ENCODE data around the gene SPDYE5.

Gene SPDYE5

DNA sequence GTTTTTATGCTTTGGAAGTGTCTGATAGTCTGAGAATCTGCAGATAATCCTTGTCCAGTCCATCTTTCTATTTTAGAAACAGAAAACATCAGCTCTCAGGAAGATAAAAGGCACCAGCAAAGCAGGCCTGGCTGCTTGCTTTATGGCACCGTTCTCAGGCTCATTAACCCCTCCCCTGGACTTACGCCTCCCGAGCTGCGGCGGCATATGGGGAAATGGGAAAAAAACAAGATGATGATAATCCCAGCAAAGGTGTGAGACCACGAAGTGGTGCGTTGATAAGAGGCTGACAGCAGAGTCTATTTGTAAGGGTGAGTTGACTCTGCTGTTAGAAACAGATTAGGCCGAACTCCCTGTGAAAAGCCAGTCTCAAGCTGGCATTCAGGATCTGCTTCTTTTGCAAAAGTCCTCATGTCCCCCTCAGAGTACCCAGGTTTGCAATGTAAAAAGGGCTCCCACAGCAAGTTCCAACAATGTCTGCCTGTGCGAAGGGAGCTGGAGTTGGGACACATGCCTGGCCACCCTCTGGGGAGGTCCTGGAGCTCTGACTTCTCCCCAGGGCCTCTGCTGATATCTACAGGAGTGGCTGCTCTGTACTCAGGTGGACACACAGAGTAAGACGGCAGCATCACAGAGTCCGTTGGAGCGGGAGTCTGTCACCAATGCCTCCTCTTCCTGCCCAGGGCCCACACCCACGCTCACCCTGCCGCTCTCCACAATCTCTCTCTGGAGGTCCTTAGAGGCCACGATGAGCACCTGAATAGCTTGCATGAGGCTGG is 54.3 kb downstream of the SPDYE5 start:
- TF ChIP-seq PPARA (CRISPR knock-in tag; IDR thresholded peaks at IDR 0.05; ENCODE audit: borderline replicate concordance) (no peak), TOX (CRISPR knock-in tag; IDR thresholded peaks at IDR 0.05; ENCODE audit: borderline replicate concordance) (no peak), ZFP30 (CRISPR knock-in tag; IDR thresholded peaks at IDR 0.05) (no peak), BACH2 (CRISPR knock-in tag; IDR thresholded peaks at IDR 0.05; ENCODE audit: borderline replicate concordance) (no peak), TCF4 (CRISPR knock-in tag; IDR thresholded peaks at IDR 0.05; ENCODE audit: borderline replicate concordance) (no peak), ZNF8 (CRISPR knock-in tag; IDR thresholded peaks at IDR 0.05) (no peak), RARB (CRISPR knock-in tag; IDR thresholded peaks at IDR 0.05) (no peak), ZFP3 (CRISPR knock-in tag; IDR thresholded peaks at IDR 0.05) (no peak), SNAI2 (CRISPR knock-in tag; IDR thresholded peaks at IDR 0.05) (no peak), ARNTL (CRISPR knock-in tag; IDR thresholded peaks at IDR 0.05; ENCODE audit: borderline replicate concordance, low read depth) (no peak), CSRNP3 (CRISPR knock-in tag; IDR thresholded peaks at IDR 0.05) (no peak), ZC3H10 (CRISPR knock-in tag; IDR thresholded peaks at IDR 0.05) (no peak), ZNF70 (CRISPR knock-in tag; IDR thresholded peaks at IDR 0.05) (no peak)
- TF ChIP-seq, protein P1, sequence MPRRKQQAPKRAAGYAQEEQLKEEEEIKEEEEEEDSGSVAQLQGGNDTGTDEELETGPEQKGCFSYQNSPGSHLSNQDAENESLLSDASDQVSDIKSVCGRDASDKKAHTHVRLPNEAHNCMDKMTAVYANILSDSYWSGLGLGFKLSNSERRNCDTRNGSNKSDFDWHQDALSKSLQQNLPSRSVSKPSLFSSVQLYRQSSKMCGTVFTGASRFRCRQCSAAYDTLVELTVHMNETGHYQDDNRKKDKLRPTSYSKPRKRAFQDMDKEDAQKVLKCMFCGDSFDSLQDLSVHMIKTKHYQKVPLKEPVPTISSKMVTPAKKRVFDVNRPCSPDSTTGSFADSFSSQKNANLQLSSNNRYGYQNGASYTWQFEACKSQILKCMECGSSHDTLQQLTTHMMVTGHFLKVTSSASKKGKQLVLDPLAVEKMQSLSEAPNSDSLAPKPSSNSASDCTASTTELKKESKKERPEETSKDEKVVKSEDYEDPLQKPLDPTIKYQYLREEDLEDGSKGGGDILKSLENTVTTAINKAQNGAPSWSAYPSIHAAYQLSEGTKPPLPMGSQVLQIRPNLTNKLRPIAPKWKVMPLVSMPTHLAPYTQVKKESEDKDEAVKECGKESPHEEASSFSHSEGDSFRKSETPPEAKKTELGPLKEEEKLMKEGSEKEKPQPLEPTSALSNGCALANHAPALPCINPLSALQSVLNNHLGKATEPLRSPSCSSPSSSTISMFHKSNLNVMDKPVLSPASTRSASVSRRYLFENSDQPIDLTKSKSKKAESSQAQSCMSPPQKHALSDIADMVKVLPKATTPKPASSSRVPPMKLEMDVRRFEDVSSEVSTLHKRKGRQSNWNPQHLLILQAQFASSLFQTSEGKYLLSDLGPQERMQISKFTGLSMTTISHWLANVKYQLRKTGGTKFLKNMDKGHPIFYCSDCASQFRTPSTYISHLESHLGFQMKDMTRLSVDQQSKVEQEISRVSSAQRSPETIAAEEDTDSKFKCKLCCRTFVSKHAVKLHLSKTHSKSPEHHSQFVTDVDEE (CRISPR knock-in tag; IDR thresholded peaks at IDR 0.05), result no peak
- TF ChIP-seq, protein P2, sequence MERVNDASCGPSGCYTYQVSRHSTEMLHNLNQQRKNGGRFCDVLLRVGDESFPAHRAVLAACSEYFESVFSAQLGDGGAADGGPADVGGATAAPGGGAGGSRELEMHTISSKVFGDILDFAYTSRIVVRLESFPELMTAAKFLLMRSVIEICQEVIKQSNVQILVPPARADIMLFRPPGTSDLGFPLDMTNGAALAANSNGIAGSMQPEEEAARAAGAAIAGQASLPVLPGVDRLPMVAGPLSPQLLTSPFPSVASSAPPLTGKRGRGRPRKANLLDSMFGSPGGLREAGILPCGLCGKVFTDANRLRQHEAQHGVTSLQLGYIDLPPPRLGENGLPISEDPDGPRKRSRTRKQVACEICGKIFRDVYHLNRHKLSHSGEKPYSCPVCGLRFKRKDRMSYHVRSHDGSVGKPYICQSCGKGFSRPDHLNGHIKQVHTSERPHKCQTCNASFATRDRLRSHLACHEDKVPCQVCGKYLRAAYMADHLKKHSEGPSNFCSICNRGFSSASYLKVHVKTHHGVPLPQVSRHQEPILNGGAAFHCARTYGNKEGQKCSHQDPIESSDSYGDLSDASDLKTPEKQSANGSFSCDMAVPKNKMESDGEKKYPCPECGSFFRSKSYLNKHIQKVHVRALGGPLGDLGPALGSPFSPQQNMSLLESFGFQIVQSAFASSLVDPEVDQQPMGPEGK (CRISPR knock-in tag; IDR thresholded peaks at IDR 0.05; ENCODE audit: borderline replicate concordance), result no peak
- no peak for ATAC-seq

All from SK-N-SH treated with all-trans-retinoic acid at 6 μM for 48 hours (cell line).